Sigmoid colon (tissue), 7 donors: ENCODE results near the gene MYOF. TPM values are rescaled to one million over a fixed set of nuclear protein-coding genes. Genes with fewer than 3 reads are reported as not detected.

Experiments
- DNase-seq: peaks from one replicate; pipeline ENCODE4 v3.0.0-alpha.2; 2019
- H3K27ac ChIP-seq, 4 donors: fragments of 200-600 bp; sonication (generic); one replicate each; pipeline ENCODE4 v1.5.1; 2016 to 2019; ENCODE audit warnings: mild to moderate bottlenecking in 1 of 4
- H3K27me3 ChIP-seq, 3 donors: fragments of 200-600 bp; sonication (generic); one replicate each; pipeline ENCODE4 v1.5.1; 2019; ENCODE audit warnings: mild to moderate bottlenecking in 1 of 3
- H3K36me3 ChIP-seq, 4 donors: fragments of 200-600 bp; sonication (generic); one replicate each; pipeline ENCODE4 v1.5.1; 2016 to 2019
- H3K4me1 ChIP-seq, 4 donors: fragments of 200-600 bp; sonication (generic); one replicate each; pipeline ENCODE4 v1.5.1; 2017 to 2019
- H3K4me3 ChIP-seq, 4 donors: fragments of 200-600 bp; sonication (generic); one replicate each; pipeline ENCODE4 v1.5.1; 2017 to 2019; ENCODE audit warnings: mild to moderate bottlenecking in 2 of 4, moderate library complexity in 1 of 4
- H3K9me3 ChIP-seq, 4 donors: fragments of 200-600 bp in 3 of 4; sonication (generic) in 3 of 4; one replicate each; pipeline versions ENCODE4 v1.5.1 to v1.6.1; 2013 to 2019
- CTCF ChIP-seq, 4 experiments: fragments of 450-650 bp in 3 of 4; fragments of 200-600 bp in 1 of 4; IDR thresholded peaks; one replicate each; pipeline ENCODE4 v1.5.1; 2016 to 2019; ENCODE audit warnings: antibody characterized with exemption in 4 of 4, mild to moderate bottlenecking in 3 of 4, moderate library complexity in 2 of 4
- EP300 ChIP-seq, 4 donors: sonication (generic); formaldehyde crosslinking; IDR thresholded peaks; one replicate each; pipeline ENCODE4 v1.6.1; 2017; ENCODE audit warnings: antibody characterized with exemption in 4 of 4
- POLR2A ChIP-seq, 2 donors: fragments of 450-650 bp; IDR thresholded peaks; one replicate each; pipeline ENCODE4 v1.6.1; 2016; ENCODE audit warnings: antibody characterized with exemption in 2 of 2, mild to moderate bottlenecking in 2 of 2, moderate library complexity in 2 of 2
- POLR2AphosphoS5 ChIP-seq, 4 donors: sonication (generic); formaldehyde crosslinking; IDR thresholded peaks; one replicate each; pipeline ENCODE4 v1.6.1; 2017; ENCODE audit warnings: antibody characterized with exemption in 4 of 4
- WGBS, 2 donors: extraction: QIAGEN DNeasy Blood & Tissue Kit; methylation state at CpG; one replicate each; pipeline ENCODE4 v1.1.7; 2013; 5-methylcytosine and 5-hydroxymethylcytosine counted together
- intact Hi-C: fragments of 100-400 bp; cut with DNase I; formaldehyde crosslinking; loops from one replicate; pipeline ENCODE4 v1.15.1; 2023
- polyA plus RNA-seq, 3 donors: library from polyadenylated mRNA; stranded (reverse); fragments of 200-250 nt; gene quantifications; one replicate each; pipeline ENCODE4 v1.2.3, GENCODE V29; 2013
- total RNA-seq, 4 donors: library from RNA; depleted of rRNA; stranded (reverse); fragments of >200 nt; gene quantifications; one replicate each; pipeline ENCODE4 v1.1.0, GENCODE V29; 2016
- donor health status: healthy with polysubstance abuse.
- donor health status: Bipolar disorder and iron deficiency.
- donor health status: healthy.

MYOF gene
- total and polyA plus RNA-seq, 7 donors, result 12.6 to 83.4 (median 36.3) TPM

- TF ChIP-seq CTCF (IDR thresholded peaks at IDR 0.05) (no peak), EP300 (IDR thresholded peaks at IDR 0.05) (no peak), POLR2A (IDR thresholded peaks at IDR 0.05) (no peak)
- H3K36me3 ChIP-seq, result no peaks in the 10 kb centered on the region
- 85 to 89% methylated on average over 19 of the region's 19 CpGs for WGBS, 2 donors
- intact Hi-C loops, result loop anchor here (2.0 kb wide), 1 partner anchor 43 kb away; no protein-coding TSS in a partner anchor
- no peaks in the 10 kb centered on the region for H3K9me3 ChIP-seq
- no peak for DNase-seq
- H3K27ac ChIP-seq, result peak overlapping the region; percentile 98 to 100 (median 100)
- H3K27me3 ChIP-seq, result no peaks in the 10 kb centered on the region
- H3K4me1 ChIP-seq, result peaks cover 0 to 98% (median 97%) of the 10 kb centered on the region in 4 donors
- H3K4me3 ChIP-seq, result peak overlapping the region in 3 of 4 donors; percentile 20 to 28 (median 23)
Measured at GRCh38 chr10:93437946-93438612, 44.1 kb downstream of the MYOF start.

- H3K4me1 ChIP-seq, result peaks cover 0 to 98% (median 95%) of the 10 kb centered on the region in 4 donors
- intact Hi-C loops, result loop anchor here (2.0 kb wide), 1 partner anchor 43 kb away; no protein-coding TSS in a partner anchor
- H3K27ac ChIP-seq, result peak overlapping the region; percentile 98 to 100 (median 100)
- no peaks in the 10 kb centered on the region for H3K36me3 ChIP-seq
- 68 to 80% methylated on average over 18 of the region's 18 CpGs for WGBS, 2 donors
- DNase-seq, result peak; percentile 98
- TF ChIP-seq EP300 (IDR thresholded peaks at IDR 0.05) (peak; percentile 65 to 99 (median 88)), POLR2A (IDR thresholded peaks at IDR 0.05) (peak; percentile 20 to 46), POLR2AphosphoS5 (IDR thresholded peaks at IDR 0.05) (peak; percentile 82 to 96 (median 84)), CTCF (IDR thresholded peaks at IDR 0.05) (no peak)
- H3K4me3 ChIP-seq, result peak overlapping the region in 3 of 4 donors; percentile 20 to 28 (median 23)
- H3K9me3 ChIP-seq, result no peaks in the 10 kb centered on the region
- no peaks in the 10 kb centered on the region for H3K27me3 ChIP-seq
Measured at GRCh38 chr10:93437086-93437945, 44.8 kb downstream of the MYOF start.

- H3K4me1 ChIP-seq, result peaks cover 0 to 96% (median 95%) of the 10 kb centered on the region in 4 donors
- intact Hi-C loops, result loop anchor here (2.0 kb wide), 1 partner anchor 44 kb away; no protein-coding TSS in a partner anchor
Measured at GRCh38 chr10:93436591-93437085, 45.5 kb downstream of the MYOF start.

More at GRCh38 chr10:93436591-93437085, 45.5 kb downstream of the MYOF start:
- H3K27me3 ChIP-seq, result no peaks in the 10 kb centered on the region
- peak; percentile 87 for DNase-seq
- H3K9me3 ChIP-seq, result no peaks in the 10 kb centered on the region
- peak overlapping the region; percentile 98 to 100 (median 100) for H3K27ac ChIP-seq
- WGBS, 2 donors, result 72 to 74% methylated on average over 4 of the region's 4 CpGs
- H3K36me3 ChIP-seq, result no peaks in the 10 kb centered on the region
- TF ChIP-seq EP300 (IDR thresholded peaks at IDR 0.05) (peak in 3 of 4 donors; percentile 39 to 89 (median 67)), CTCF (IDR thresholded peaks at IDR 0.05) (no peak), POLR2AphosphoS5 (IDR thresholded peaks at IDR 0.05) (peak in 1 of 4 donors; percentile 37), POLR2A (IDR thresholded peaks at IDR 0.05) (peak in 1 of 2 donors; percentile 47)
- H3K4me3 ChIP-seq, result peak overlapping the region in 2 of 4 donors; percentile 22 to 28
